Measurements from ENCODE around the gene LRRC8B. TPM values are rescaled to one million over a fixed set of nuclear protein-coding genes. Genes with fewer than 3 reads are reported as not detected.

Gene LRRC8B
- total RNA-seq, 2 donors from 2014 or later = 39.2 to 39.4 TPM

GRCh38 chr1:89606227-89606980, 81.8 kb downstream of the LRRC8B start:
- H3K27ac Mint-ChIP-seq = no peak overlapping the region
- no peaks in the 10 kb centered on the region for H3K27me3 Mint-ChIP-seq (ENCODE audit: insufficient read depth)
- no peak overlapping the region for H3K4me3 ChIP-seq (ENCODE audit: low read length)
- no peaks in the 10 kb centered on the region for H3K27me3 ChIP-seq (ENCODE audit: control insufficient read depth, insufficient read depth, low read length, poor library complexity, severe bottlenecking)
- WGBS, 2 experiments (ENCODE audit: insufficient coverage in 1 of 2, insufficient read length in 1 of 2) = 95 to 100% methylated on average over 1 of the region's 3 CpGs
- H3K27ac ChIP-seq (ENCODE audit: low read depth, low read length) = no peak overlapping the region
- H3K4me1 Mint-ChIP-seq = peaks cover 8% of the 10 kb centered on the region
- TF ChIP-seq CTCF (conservative IDR thresholded peaks at IDR 0.05) = no peak
- H3K4me3 Mint-ChIP-seq = no peak overlapping the region
- DNase-seq = no peak
- no peaks in the 10 kb centered on the region for H3K36me3 ChIP-seq (ENCODE audit: control insufficient read depth, insufficient read depth, low read length)
- H3K9me3 ChIP-seq (ENCODE audit: control insufficient read depth, low read length) = no peaks in the 10 kb centered on the region
- H3K9ac ChIP-seq (ENCODE audit: extremely low read depth, low read length, poor library complexity, severe bottlenecking) = no peak overlapping the region
- H3K9me3 Mint-ChIP-seq = no peaks in the 10 kb centered on the region
- no peaks in the 10 kb centered on the region for H3K4me1 ChIP-seq (ENCODE audit: control insufficient read depth, insufficient read depth, low read length)
- no peaks in the 10 kb centered on the region for H3K36me3 Mint-ChIP-seq (ENCODE audit: low read depth)

GRCh38 chr1:89607156-89607555, 82.5 kb downstream of the LRRC8B start:
- no peak overlapping the region for H3K27ac ChIP-seq (ENCODE audit: low read depth, low read length)
- H3K27me3 ChIP-seq (ENCODE audit: control insufficient read depth, insufficient read depth, low read length, poor library complexity, severe bottlenecking) = no peaks in the 10 kb centered on the region
- 96 to 100% methylated on average over 2 of the region's 2 CpGs for WGBS, 2 experiments (ENCODE audit: insufficient coverage in 1 of 2, insufficient read length in 1 of 2)
- no peak for TF ChIP-seq CTCF (conservative IDR thresholded peaks at IDR 0.05)
- Mint-ChIP-seq H3K27ac (no peak overlapping the region), H3K4me3 (no peak overlapping the region), H3K9me3 (no peaks in the 10 kb centered on the region), H3K4me1 (peaks cover 8% of the 10 kb centered on the region), H3K36me3 (ENCODE audit: low read depth) (no peaks in the 10 kb centered on the region), H3K27me3 (ENCODE audit: insufficient read depth) (no peaks in the 10 kb centered on the region)
- H3K9ac ChIP-seq (ENCODE audit: extremely low read depth, low read length, poor library complexity, severe bottlenecking) = no peak overlapping the region
- no peaks in the 10 kb centered on the region for H3K36me3 ChIP-seq (ENCODE audit: control insufficient read depth, insufficient read depth, low read length)
- H3K4me1 ChIP-seq (ENCODE audit: control insufficient read depth, insufficient read depth, low read length) = no peaks in the 10 kb centered on the region
- H3K4me3 ChIP-seq (ENCODE audit: low read length) = no peak overlapping the region
- H3K9me3 ChIP-seq (ENCODE audit: control insufficient read depth, low read length) = no peaks in the 10 kb centered on the region
- no peak for DNase-seq

GRCh38 chr1:89607586-89608318, 83.1 kb downstream of the LRRC8B start:
- 92 to 95% methylated on average over 3 to 5 of the region's 5 CpGs for WGBS, 2 experiments (ENCODE audit: insufficient coverage in 1 of 2, insufficient read length in 1 of 2)
- Mint-ChIP-seq H3K9me3 (no peaks in the 10 kb centered on the region), H3K36me3 (ENCODE audit: low read depth) (no peaks in the 10 kb centered on the region), H3K4me3 (no peak overlapping the region), H3K27ac (no peak overlapping the region), H3K4me1 (peaks cover 8% of the 10 kb centered on the region), H3K27me3 (ENCODE audit: insufficient read depth) (no peaks in the 10 kb centered on the region)
- no peak overlapping the region for H3K9ac ChIP-seq (ENCODE audit: extremely low read depth, low read length, poor library complexity, severe bottlenecking)
- H3K4me1 ChIP-seq (ENCODE audit: control insufficient read depth, insufficient read depth, low read length) = no peaks in the 10 kb centered on the region
- H3K4me3 ChIP-seq (ENCODE audit: low read length) = no peak overlapping the region
- H3K27me3 ChIP-seq (ENCODE audit: control insufficient read depth, insufficient read depth, low read length, poor library complexity, severe bottlenecking) = no peaks in the 10 kb centered on the region
- no peak for DNase-seq
- H3K9me3 ChIP-seq (ENCODE audit: control insufficient read depth, low read length) = no peaks in the 10 kb centered on the region
- no peak for TF ChIP-seq CTCF (conservative IDR thresholded peaks at IDR 0.05)
- no peak overlapping the region for H3K27ac ChIP-seq (ENCODE audit: low read depth, low read length)
- no peaks in the 10 kb centered on the region for H3K36me3 ChIP-seq (ENCODE audit: control insufficient read depth, insufficient read depth, low read length)
